Adipose tissue (tissue), 3 donors: Measurements from ENCODE around the gene CGN. TPM values are rescaled to one million over a fixed set of nuclear protein-coding genes. Genes with fewer than 3 reads are reported as not detected.
"Not testable (repeated sequence)": the region's sequence is repeated elsewhere in the genome, so short reads cannot be mapped to it uniquely, and the experiment has no call there.

Experiments
- H3K27ac ChIP-seq: one replicate; pipeline ENCODE4 v1.5.1; 2013; ENCODE audit warnings: low read depth, low read length
- WGBS, 3 donors: extraction: QIAGEN DNeasy Blood & Tissue Kit; methylation state at CpG; one replicate each; pipeline ENCODE4 v1.1.7; 2013; 5-methylcytosine and 5-hydroxymethylcytosine counted together
- polyA plus RNA-seq, 3 donors: library from polyadenylated mRNA; stranded (reverse); fragments of 200-250 nt; gene quantifications; one replicate each; pipeline ENCODE4 v1.2.3, GENCODE V29; 2013
- donor health status: healthy with polysubstance abuse.
- donor health status: Bipolar disorder and iron deficiency.
- donor health status: healthy.

The CGN gene
- polyA plus RNA-seq, 3 donors: 2.0 to 28.7 (median 2.1) TPM

DNA sequence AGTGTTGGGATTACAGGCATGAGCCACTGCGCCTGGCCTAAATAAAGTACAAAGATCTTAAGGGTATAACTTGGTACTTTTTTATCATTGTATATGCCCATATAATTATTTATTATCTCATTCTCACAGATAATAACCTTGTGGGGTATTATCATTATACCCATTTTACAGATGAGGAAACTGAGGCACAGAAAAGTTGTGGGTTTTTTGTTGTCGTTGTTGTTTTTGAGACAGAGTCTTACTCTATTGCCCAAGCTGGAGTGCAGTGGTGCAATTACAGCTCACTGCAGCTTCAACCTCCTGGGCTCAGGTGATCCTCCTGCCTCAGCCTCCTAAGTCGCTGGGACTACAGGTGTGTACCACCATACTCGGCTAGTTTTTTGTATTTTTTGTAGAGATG, 4.1 kb downstream of the CGN start:
- WGBS, 3 donors: 76 to 95% (median 91%) methylated on average over 4 of the region's 4 CpGs
- no peak overlapping the region for H3K27ac ChIP-seq

DNA sequence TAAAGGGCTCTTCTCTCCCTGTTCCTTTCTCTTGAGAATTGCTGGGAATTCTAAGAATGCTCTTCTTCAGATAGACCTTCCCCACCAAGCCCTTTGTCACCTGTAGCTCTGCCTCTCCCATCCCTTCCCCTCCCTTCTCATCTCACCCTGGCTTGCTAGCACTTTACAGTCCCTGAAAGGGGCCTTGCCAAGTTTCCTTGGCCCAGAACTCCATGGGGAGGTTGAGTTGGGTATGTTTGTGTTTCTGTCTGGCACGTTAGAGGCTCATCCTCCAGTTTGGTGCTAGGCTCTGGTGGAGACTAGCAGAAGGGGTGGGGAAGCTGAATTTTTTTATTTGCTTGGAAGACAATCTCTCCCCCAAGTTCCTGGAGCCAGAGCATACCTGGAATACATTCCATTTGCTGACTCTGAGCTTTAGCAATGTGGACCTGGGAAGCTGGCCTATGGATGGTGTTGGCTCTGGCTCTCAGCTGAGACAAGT, 4.9 kb downstream of the CGN start:
- H3K27ac ChIP-seq: no peak overlapping the region
- 14 to 61% (median 55%) methylated on average over 1 of the region's 1 CpG for WGBS, 3 donors

DNA sequence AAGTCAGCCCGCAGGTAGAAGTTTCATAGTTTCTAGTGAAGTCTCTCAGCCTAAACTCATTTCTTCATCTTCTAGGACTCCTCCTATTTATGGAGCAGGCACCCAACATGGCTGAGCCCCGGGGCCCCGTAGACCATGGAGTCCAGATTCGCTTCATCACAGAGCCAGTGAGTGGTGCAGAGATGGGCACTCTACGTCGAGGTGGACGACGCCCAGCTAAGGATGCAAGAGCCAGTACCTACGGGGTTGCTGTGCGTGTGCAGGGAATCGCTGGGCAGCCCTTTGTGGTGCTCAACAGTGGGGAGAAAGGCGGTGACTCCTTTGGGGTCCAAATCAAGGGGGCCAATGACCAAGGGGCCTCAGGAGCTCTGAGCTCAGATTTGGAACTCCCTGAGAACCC, 7.2 kb downstream of the CGN start:
- 92 to 98% (median 96%) methylated on average over 12 of the region's 12 CpGs for WGBS, 3 donors
- no peak overlapping the region for H3K27ac ChIP-seq

DNA sequence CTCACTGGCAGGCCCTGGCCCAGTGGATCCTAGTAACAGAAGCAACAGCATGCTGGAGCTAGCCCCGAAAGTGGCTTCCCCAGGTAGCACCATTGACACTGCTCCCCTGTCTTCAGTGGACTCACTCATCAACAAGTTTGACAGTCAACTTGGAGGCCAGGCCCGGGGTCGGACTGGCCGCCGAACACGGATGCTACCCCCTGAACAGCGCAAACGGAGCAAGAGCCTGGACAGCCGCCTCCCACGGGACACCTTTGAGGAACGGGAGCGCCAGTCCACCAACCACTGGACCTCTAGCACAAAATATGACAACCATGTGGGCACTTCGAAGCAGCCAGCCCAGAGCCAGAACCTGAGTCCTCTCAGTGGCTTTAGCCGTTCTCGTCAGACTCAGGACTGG, 7.7 kb downstream of the CGN start:
- WGBS, 3 donors: 93 to 98% (median 95%) methylated on average over 11 to 15 of the region's 15 CpGs
- no peak overlapping the region for H3K27ac ChIP-seq

DNA sequence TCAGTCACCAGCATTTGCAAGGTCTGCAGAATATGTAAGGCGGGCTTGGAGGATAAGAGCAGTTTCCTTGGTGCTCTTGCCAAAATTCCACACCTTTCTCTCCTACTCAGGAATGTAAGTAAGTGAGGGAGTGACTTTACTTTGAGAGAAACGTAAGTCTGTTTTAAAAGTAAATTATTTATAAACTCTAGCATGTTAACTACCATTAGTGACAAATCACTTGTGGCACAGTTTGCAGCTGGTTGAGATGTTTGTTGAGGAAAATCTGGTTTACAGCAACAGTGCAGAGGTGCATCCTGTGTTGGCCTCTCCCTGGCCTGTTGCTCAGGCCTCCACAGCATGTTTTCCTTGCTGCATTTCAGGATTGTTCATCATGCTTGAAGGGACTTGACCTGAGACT, 8.5 kb downstream of the CGN start:
- WGBS, 3 donors: 76 to 92% (median 83%) methylated on average over 2 of the region's 2 CpGs
- no peak overlapping the region for H3K27ac ChIP-seq

DNA sequence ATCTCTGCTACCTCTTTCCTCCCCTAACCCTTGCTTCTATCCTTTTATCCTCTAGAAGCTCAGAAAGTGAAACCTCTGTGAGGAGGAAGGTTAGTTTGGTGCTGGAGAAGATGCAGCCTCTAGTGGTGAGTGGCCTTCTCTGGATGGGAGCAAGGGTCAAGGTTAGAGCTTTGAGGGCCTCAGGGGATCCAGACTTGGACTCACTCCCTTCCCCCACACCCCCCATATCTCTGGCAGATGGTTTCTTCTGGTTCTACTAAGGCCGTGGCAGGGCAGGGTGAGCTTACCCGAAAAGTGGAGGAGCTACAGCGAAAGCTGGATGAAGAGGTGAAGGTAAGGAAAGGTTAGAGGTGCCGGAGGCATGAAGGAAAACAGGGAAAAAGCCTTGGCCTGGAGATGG, 9.2 kb downstream of the CGN start:
- H3K27ac ChIP-seq: no peak overlapping the region
- WGBS, 3 donors: 79 to 91% (median 86%) methylated on average over 4 of the region's 4 CpGs

DNA sequence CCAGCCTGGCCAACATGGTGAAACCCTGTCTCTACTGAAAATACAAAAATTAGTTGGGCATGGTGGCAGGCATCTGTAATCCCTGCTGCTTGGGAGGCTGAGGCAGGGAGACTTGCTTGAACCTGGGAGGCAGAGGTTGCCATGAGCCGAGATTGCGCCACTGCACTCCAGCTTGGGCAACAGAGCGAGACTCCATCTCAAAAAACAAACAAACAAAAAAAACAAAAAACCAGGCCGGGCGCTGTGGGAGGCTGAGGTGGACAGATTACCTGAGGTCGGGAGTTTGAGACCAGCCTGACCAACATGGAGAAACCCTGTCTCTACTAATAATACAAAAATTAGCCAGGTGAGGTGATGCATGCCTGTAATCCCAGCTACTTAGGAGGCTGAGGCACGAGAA, 11.2 kb downstream of the CGN start:
- H3K27ac ChIP-seq: not testable (repeated sequence)
- 90 to 95% (median 92%) methylated on average over 7 of the region's 7 CpGs for WGBS, 3 donors

DNA sequence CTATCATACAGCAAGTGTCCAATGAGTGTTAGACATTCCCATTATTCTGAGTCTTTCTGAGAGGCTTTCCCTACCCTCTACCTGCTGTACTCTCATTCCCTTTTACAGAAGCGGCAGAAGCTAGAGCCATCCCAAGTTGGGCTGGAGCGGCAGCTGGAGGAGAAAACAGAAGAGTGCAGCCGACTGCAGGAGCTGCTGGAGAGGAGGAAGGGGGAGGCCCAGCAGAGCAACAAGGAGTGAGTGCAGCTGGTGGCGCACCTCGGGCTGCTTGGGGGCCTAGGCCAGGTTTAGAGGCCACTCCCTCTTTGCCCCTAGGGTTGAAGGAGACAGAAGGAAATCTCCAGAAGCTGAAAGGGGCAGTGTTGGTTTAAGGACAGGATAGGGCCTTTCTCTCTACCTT, 12.1 kb downstream of the CGN start:
- no peak overlapping the region for H3K27ac ChIP-seq
- WGBS, 3 donors: 75 to 78% (median 76%) methylated on average over 5 of the region's 5 CpGs

DNA sequence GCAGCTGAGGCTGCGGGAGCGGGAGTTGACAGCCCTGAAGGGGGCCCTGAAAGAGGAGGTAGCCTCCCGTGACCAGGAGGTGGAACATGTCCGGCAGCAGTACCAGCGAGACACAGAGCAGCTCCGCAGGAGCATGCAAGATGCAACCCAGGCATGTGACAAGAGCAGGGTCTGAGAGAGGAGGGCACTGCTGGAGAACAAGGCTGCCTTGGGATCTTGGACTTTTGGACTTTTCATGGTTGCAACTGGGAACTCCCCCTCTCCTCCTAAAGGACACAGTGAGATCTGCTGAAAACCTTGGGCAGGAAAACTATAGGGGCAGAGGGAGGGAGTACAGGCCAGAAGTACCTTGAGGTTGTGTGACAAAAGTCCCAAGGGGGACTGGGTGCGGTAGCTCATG, 13.5 kb downstream of the CGN start:
- WGBS, 3 donors: 81 to 92% (median 92%) methylated on average over 7 of the region's 7 CpGs
- H3K27ac ChIP-seq: no peak overlapping the region

DNA sequence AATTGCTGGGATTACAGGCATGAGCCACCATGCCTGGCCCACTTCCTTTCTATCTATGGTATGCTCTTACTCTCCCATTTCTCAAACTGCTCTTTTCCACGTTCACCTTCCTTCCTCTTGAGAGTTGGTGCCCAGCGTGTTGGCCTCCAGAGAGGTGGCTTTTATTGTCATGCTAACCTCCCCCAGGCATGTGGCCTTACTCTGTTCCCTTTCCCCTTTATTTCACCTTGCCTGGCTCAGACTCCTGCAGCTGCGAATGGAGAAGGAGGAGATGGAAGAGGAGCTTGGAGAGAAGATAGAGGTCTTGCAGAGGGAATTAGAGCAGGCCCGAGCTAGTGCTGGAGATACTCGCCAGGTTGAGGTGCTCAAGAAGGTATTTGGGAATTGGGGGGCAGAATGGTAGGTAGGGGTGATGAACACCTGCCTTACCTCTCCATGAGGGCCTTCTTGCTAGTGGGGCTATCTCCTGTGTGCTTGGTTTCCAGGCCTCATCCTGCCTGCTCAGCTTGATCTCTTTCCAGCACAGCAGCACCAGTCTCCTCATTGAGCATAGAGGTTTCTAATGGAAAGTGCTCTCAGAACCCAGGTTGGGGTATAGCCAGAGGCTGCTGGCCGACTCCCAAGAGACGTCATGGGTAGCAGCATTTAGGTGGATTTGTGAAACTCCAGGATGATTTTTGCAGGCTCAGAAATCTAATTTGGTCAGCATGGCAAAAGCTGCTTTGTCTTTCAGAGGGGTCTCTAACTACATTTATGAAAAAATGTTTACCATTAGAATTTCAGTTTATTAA, 15.7 kb downstream of the CGN start:
- no peak overlapping the region for H3K27ac ChIP-seq
- 73 to 80% (median 78%) methylated on average over 7 of the region's 7 CpGs for WGBS, 3 donors

DNA sequence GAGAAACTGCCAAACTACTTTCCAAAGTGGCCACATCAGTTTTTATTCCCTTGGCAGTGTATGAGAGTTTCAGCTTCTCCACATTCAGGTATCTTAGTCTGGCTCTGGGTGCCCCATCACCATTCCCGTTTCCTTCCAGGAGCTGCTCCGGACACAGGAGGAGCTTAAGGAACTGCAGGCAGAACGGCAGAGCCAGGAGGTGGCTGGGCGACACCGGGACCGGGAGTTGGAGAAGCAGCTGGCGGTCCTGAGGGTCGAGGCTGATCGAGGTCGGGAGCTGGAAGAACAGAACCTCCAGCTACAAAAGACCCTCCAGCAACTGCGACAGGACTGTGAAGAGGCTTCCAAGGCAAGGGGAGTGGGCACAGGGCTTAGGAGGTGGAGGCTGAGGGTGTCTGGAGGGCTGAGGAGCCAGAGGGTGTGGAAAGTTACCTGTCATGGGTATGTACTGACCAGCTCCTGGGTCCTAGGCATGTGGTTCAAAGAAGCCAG, 18.1 kb downstream of the CGN start:
- no peak overlapping the region for H3K27ac ChIP-seq
- WGBS, 3 donors: 89 to 95% (median 89%) methylated on average over 11 of the region's 11 CpGs

DNA sequence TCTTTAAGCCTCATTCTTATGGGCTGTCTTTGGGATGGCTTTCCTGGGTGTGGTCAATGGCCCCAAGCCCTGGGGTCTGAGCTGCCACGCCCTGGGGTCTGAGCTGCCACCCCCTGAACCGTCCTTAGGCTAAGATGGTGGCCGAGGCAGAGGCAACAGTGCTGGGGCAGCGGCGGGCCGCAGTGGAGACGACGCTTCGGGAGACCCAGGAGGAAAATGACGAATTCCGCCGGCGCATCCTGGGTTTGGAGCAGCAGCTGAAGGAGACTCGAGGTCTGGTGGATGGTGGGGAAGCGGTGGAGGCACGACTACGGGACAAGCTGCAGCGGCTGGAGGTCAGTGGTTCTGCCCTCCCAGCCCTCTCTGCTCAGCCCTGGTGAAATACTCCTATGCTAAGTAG, 18.6 kb downstream of the CGN start:
- no peak overlapping the region for H3K27ac ChIP-seq
- 89 to 94% (median 90%) methylated on average over 18 of the region's 18 CpGs for WGBS, 3 donors

DNA sequence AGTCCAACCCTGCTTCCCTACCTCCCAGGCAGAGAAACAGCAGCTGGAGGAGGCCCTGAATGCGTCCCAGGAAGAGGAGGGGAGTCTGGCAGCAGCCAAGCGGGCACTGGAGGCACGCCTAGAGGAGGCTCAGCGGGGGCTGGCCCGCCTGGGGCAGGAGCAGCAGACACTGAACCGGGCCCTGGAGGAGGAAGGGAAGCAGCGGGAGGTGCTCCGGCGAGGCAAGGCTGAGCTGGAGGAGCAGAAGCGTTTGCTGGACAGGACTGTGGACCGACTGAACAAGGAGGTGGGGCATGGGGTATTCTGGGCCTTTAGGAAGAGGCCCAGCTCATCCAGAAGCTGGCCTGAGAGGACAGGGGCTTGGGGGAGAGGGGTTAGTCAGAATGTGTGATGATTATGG, 19.3 kb downstream of the CGN start:
- WGBS, 3 donors: 80 to 84% (median 81%) methylated on average over 9 to 11 of the region's 11 CpGs
- H3K27ac ChIP-seq: no peak overlapping the region

DNA sequence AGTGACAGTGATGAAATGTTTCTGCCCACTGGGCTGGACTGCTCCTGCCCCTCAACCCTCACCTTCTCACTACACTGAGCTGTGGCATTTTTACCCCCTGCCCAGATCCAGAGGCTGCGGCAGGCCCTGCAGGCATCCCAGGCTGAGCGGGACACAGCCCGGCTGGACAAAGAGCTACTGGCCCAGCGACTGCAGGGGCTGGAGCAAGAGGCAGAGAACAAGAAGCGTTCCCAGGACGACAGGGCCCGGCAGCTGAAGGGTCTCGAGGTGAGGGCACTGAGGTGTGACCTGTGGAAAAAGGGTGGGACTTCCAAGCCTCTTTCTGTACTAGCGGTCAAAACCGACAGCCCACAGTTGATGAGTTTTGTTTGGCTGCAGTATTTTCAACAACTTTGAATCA, 22.7 kb downstream of the CGN start:
- 84 to 92% (median 88%) methylated on average over 10 of the region's 10 CpGs for WGBS, 3 donors
- no peak overlapping the region for H3K27ac ChIP-seq

DNA sequence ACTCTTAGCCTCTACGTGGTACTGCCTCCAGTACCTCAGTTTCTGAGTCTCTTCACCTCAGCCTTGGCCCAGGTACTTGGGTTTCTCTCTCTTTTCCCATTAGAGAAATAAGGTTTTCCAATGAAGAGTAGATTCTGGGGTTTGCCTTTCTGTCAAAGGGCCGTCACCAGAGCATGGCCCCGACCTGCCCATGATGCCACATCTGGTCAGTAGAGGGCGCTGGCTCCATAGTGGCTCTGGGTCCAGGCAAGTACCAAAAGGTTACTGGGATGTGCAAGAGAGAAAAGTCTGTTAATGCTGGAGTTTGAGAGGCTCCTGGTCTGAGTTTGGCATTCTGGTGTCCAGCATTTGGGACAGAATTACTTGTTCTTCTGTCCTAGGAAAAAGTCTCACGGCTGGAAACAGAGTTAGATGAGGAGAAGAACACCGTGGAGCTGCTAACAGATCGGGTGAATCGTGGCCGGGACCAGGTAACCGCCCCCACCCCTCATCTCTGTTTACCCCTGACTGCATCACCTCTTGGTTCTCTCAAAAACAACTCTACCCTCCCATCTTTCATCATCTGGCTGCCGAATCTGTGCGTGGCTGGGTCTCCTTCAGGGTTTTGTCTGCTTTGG, 23.6 kb downstream of the CGN start:
- no peak overlapping the region for H3K27ac ChIP-seq
- WGBS, 3 donors: 56 to 68% (median 61%) methylated on average over 12 of the region's 12 CpGs

DNA sequence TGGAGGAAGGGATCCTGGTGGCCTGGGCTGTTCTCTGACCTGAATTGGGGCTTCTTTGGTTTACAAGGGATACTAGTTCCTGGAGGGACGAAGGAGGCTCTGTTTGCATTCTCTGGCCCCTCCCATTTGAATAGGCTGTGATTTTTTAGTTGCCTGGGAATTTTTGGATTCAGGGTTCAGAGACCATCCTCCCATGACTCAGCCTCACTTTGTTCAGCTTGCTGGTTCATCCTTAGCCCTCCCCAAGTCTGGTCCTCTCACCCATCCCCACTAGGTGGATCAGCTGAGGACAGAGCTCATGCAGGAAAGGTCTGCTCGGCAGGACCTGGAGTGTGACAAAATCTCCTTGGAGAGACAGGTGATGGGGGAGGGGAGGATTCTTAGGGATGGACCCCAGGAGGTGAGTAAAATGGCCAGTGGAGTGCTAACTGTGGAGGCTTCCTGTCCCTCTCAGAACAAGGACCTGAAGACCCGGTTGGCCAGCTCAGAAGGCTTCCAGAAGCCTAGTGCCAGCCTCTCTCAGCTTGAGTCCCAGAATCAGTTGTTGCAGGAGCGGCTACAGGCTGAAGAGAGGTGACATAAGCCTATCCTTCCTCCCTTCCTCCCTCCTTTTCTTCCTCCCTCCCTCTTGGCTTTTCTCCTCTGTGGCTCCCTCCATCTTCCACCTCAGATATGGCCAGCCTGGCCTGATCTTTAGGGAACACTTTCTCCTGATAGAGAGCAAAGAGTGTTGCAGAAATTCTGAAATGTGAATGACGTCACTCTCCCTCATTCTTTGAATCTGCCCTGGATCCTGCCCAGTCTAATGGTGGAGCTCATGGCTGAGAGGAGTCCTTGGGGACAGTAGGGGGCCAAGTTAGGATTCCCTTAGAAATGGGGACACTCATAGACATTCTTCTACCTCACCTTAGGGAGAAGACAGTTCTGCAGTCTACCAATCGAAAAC, 24.4 kb downstream of the CGN start:
- WGBS, 3 donors: 80 to 83% (median 81%) methylated on average over 6 of the region's 6 CpGs
- no peak overlapping the region for H3K27ac ChIP-seq

DNA sequence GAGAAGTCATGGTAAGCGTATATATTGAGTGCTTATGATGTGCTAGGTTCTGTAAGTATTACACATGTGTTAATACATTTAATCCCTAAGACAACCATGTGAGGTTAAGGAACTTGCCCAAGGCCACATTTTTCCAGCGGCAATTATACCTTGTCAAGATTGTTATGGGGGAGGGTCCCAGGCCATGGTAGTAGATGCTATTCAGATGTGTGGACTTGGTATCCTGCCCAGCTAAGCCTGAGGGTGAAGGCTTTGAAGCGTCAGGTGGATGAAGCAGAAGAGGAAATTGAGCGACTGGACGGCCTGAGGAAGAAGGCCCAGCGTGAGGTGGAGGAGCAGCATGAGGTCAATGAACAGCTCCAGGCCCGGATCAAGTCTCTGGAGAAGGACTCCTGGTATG, 25.3 kb downstream of the CGN start:
- WGBS, 3 donors: 82 to 90% (median 87%) methylated on average over 7 of the region's 7 CpGs
- no peak overlapping the region for H3K27ac ChIP-seq

DNA sequence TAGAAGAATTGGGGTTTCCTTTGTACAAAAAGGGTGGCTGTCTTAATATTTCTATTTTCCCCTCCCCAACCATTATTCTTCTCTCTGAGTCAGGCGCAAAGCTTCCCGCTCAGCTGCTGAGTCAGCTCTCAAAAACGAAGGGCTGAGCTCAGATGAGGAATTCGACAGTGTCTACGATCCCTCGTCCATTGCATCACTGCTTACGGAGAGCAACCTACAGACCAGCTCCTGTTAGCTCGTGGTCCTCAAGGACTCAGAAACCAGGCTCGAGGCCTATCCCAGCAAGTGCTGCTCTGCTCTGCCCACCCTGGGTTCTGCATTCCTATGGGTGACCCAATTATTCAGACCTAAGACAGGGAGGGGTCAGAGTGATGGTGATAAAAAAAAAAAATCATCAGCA, 25.9 kb downstream of the CGN start:
- WGBS, 3 donors: 59 to 86% (median 78%) methylated on average over 9 of the region's 9 CpGs
- no peak overlapping the region for H3K27ac ChIP-seq
